PC-3 (cell line): Measurements from ENCODE around the gene AK4.

Experiments used
- CTCF ChIP-seq: fragments of 300-600 bp; sonication (generic); conservative IDR thresholded peaks from 2 replicates; pipeline ENCODE4 v1.5.1; 2017; ENCODE audit warnings: antibody characterized with exemption, low read depth, mild to moderate bottlenecking, low read length
- EZH2 ChIP-seq: fragments of 300-600 bp; sonication (generic); IDR thresholded peaks from one replicate; pipeline ENCODE4 v1.6.1; 2017; ENCODE audit warnings: antibody characterized with exemption, mild to moderate bottlenecking, low read length; ENCODE audit not compliant: unreplicated experiment

DNA sequence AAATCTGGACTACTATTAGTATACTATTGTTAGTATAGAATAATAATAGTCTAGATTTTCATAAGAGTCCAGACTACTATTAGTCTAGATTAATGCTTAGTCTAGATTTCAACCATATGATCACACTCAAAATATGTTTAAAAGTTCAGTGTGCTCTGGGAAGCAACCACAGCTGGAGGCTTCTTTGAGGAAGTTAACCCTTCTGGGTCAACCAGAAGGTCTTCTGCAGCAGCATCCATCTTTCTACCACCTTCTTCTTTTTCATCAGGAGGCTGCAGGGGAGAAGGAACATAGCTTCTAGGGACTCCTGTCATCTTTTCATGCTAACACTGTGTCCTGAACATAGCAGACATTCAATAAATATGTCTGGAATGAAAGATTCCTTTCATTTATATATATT lies 110.1 kb downstream of the AK4 start:
- TF ChIP-seq CTCF: no peak
- no peak for TF ChIP-seq EZH2
